ENCODE results near the gene RTN1. TPM values are rescaled to one million over a fixed set of nuclear protein-coding genes. Genes with fewer than 3 reads are reported as not detected.
A peak's percentile ranks its signal among the peaks of the same experiment; 100 is the strongest.

The RTN1 gene
- total RNA-seq, 4 donors from 2014 or later = 1.4 to 2.5 (median 1.8) TPM

GRCh38 chr14:59897757-59898383, 27.3 kb upstream of the RTN1 start:
- Histone ChIP-seq H3K9me3 (no peaks in the 10 kb centered on the region), H3K4me1 (no peaks in the 10 kb centered on the region), H3K4me3 (no peak overlapping the region), H3K27me3 (no peaks in the 10 kb centered on the region), H3K36me3 (no peaks in the 10 kb centered on the region), H3K27ac (no peak overlapping the region)
- intact Hi-C loops (cut with DNase I; ENCODE audit: low total_unique reads) = loop anchor here (5.0 kb wide), 2 partner anchors 191 to 391 kb away; no protein-coding TSS in a partner anchor
- DNase-seq (no peak), ATAC-seq (no peak)
- TF ChIP-seq CTCF (IDR thresholded peaks at IDR 0.05 in 4 of 5, conservative IDR thresholded peaks at IDR 0.05 in 1 of 5) (no peak), POLR2A (IDR thresholded peaks at IDR 0.05) (no peak)
- in situ Hi-C loops (cut with MboI; ENCODE audit: low sequenced_read_pairs in 4 of 4) = no loop called here

- Histone ChIP-seq H3K4me3 (no peak overlapping the region), H3K9me3 (no peaks in the 10 kb centered on the region), H3K4me1 (no peaks in the 10 kb centered on the region), H3K27me3 (no peaks in the 10 kb centered on the region), H3K36me3 (no peaks in the 10 kb centered on the region), H3K27ac (no peak overlapping the region)
- TF ChIP-seq CTCF (IDR thresholded peaks at IDR 0.05 in 4 of 5, conservative IDR thresholded peaks at IDR 0.05 in 1 of 5) (no peak), POLR2A (IDR thresholded peaks at IDR 0.05) (no peak)
- in situ Hi-C loops (cut with MboI; ENCODE audit: low sequenced_read_pairs in 4 of 4) (no loop called here), intact Hi-C loops (cut with DNase I; ENCODE audit: low total_unique reads) (loop anchor here (5.0 kb wide), 2 partner anchors 188 to 388 kb away; no protein-coding TSS in a partner anchor)
- DNase-seq (no peak), ATAC-seq (no peak)
These were observed 25.1 kb upstream of the RTN1 start for GRCh38 chr14:59895721-59896120.

DNA sequence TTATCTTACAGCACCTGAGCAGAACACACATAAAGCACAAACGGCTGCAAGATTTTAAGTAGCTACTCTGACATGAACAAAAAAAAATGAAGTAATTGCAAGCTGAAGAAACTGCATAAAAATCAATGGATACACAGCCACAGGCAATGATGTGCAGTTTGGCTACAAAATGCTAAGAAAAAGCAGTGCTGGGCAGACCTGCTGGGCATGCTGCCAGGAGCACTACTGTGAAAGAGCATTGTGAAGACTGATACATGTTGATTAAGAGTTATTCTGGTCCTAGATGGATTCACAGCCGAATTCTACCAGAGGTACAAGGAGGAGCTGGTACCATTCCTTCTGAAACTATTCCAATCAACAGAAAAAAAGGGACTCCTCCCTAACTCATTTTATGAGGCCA, 20.1 kb upstream of the RTN1 start:
- intact Hi-C loops (cut with DNase I; ENCODE audit: low total_unique reads) (no loop called here), in situ Hi-C loops (cut with MboI; ENCODE audit: low sequenced_read_pairs in 4 of 4) (no loop called here)
- no peak overlapping the region for H3K4me3 ChIP-seq
- no peak for ATAC-seq
- H3K36me3 ChIP-seq = no peaks in the 10 kb centered on the region
- H3K4me1 ChIP-seq = no peaks in the 10 kb centered on the region
- no peak for TF ChIP-seq CTCF (IDR thresholded peaks at IDR 0.05 in 4 of 5, conservative IDR thresholded peaks at IDR 0.05 in 1 of 5)
- no peak overlapping the region for H3K27ac ChIP-seq
- no peaks in the 10 kb centered on the region for H3K9me3 ChIP-seq
- no peak for DNase-seq
- H3K27me3 ChIP-seq = no peaks in the 10 kb centered on the region

- Histone ChIP-seq H3K4me3 (no peak overlapping the region), H3K27me3 (no peaks in the 10 kb centered on the region), H3K9me3 (no peaks in the 10 kb centered on the region), H3K4me1 (no peaks in the 10 kb centered on the region), H3K27ac (no peak overlapping the region), H3K36me3 (no peaks in the 10 kb centered on the region)
- DNase-seq (no peak), ATAC-seq (no peak)
- intact Hi-C loops (cut with DNase I; ENCODE audit: low total_unique reads) (no loop called here), in situ Hi-C loops (cut with MboI; ENCODE audit: low sequenced_read_pairs in 4 of 4) (no loop called here)
- TF ChIP-seq CTCF (IDR thresholded peaks at IDR 0.05 in 4 of 5, conservative IDR thresholded peaks at IDR 0.05 in 1 of 5) = no peak
- TF ChIP-seq POLR2A (IDR thresholded peaks at IDR 0.05) = no peak
These were observed 12.4 kb upstream of the RTN1 start for GRCh38 chr14:59882957-59883356.

GRCh38 chr14:59871166-59871495, 555 bp upstream of the RTN1 start:
- in situ Hi-C loops (cut with MboI; ENCODE audit: low sequenced_read_pairs in 4 of 4) (no loop called here), intact Hi-C loops (cut with DNase I; ENCODE audit: low total_unique reads) (no loop called here)
- Histone ChIP-seq H3K27ac (no peak overlapping the region), H3K27me3 (peaks cover 14 to 37% (median 24%) of the 10 kb centered on the region in 3 donors), H3K4me1 (peaks cover 0 to 7% of the 10 kb centered on the region in 2 donors), H3K9me3 (no peaks in the 10 kb centered on the region), H3K4me3 (peak overlapping the region; percentile 51 to 71 (median 56)), H3K36me3 (no peaks in the 10 kb centered on the region)
- DNase-seq = no peak
- TF ChIP-seq POLR2A (IDR thresholded peaks at IDR 0.05) = no peak
- TF ChIP-seq CTCF (IDR thresholded peaks at IDR 0.05 in 4 of 5, conservative IDR thresholded peaks at IDR 0.05 in 1 of 5) = no peak
- no peak for ATAC-seq

All from gastrocnemius medialis (tissue), 4 donors.